NCI-H2196 (cell line): ENCODE results near the gene TNRC6C.

Source experiments
- DNase-seq: peaks from one replicate; lab custom pipeline; 2025; ENCODE audit not compliant: unreplicated experiment; lab: John Stamatoyannopoulos, UW

TNRC6C gene

GRCh38 chr17:78124081-78124835 lies 165.8 kb downstream of the TNRC6C start:
- DNase-seq = no peak

GRCh38 chr17:78124836-78125137 lies 166.3 kb downstream of the TNRC6C start:
- no peak for DNase-seq

DNA sequence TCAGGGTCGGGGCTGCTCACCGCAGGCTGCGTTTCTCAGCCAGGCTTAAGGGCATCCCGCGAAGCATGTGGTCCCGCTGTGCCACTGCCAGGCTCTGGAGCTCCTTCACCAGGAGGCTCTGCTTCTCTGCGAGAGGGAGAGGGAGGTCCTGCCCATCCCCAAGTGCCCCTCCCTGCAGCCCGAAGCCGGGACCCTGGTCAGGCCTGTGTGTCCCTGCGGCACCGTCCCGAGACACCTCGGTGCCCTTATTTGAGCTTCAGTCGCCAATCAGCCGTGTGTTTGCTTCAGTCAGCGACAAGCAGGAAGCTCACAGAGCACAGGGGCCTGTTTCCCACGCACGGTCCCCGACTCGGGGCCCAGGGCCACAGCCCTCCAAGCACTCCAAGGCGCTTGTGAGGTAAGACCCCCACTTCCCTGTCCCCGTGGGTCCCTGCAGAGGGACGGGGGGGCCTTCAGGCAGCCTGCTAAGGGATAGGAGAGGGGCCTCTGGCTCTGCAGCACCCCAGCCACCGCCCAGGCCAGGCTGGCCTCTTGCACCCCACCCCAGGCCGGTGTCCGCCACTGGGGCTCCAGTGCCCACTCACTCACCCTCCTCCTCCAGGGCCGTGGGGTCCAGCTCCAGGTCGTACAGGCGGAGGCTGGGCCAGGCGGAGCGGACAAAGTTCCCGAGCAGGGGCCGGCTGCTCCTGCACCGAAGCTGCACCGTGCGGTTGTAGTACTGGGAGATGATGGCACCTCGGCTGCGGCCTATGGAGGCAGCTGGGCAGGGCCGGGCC lies 166.8 kb downstream of the TNRC6C start:
- DNase-seq = no peak

- DNase-seq = no peak
Observed at GRCh38 chr17:78125976-78126894, 167.7 kb downstream of the TNRC6C start.

- no peak for DNase-seq
Observed at GRCh38 chr17:78126895-78127238, 168.4 kb downstream of the TNRC6C start.

GRCh38 chr17:78127239-78127887 lies 168.9 kb downstream of the TNRC6C start:
- DNase-seq = no peak

GRCh38 chr17:78127888-78128550 lies 169.5 kb downstream of the TNRC6C start:
- DNase-seq = peak; percentile 41

GRCh38 chr17:78128551-78129350 lies 170.2 kb downstream of the TNRC6C start, which contains the start of gene TMC6:
TMC6 (minus strand) TSS chr17:78128755; CDS start chr17:78126832, 1,923 bp downstream.
- peak; percentile 89 for DNase-seq

DNA sequence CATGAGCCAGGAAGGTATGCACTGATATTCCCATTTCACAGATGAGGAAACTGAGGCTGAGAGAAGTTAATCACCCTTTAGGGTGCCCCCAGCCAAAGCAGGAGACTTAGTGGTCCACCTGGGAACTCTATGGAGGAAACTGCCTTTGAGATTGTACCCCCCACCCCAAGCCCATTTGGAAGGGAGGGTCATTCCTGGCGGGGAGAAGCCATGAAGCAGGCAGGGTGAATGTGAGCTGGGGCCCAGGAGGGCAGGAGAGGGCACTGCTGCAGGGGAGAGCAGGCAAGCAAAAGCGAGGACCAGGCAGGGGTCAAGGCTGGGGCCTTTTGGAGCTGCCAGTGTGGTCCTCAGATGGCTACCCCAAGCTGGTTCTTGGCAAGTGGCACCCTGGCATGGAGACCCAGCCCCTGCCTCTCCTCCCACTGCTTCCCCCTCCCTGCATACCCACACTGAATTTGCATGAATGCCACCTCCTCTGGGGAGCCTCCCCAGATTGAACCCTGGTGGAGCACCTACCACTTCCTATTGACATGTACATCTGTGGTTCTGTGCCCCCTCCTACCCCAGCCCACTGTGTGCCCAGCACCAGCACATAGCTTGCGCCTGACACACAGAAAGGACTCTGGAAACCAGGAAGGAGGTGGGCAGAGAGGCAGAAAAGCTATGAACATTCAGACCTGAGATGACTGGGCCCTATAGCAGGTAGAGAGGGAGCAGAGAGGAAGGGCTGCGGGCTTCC lies 171.0 kb downstream of the TNRC6C start:
- no peak for DNase-seq

GRCh38 chr17:78130090-78130436 lies 171.6 kb downstream of the TNRC6C start:
- DNase-seq = no peak

DNA sequence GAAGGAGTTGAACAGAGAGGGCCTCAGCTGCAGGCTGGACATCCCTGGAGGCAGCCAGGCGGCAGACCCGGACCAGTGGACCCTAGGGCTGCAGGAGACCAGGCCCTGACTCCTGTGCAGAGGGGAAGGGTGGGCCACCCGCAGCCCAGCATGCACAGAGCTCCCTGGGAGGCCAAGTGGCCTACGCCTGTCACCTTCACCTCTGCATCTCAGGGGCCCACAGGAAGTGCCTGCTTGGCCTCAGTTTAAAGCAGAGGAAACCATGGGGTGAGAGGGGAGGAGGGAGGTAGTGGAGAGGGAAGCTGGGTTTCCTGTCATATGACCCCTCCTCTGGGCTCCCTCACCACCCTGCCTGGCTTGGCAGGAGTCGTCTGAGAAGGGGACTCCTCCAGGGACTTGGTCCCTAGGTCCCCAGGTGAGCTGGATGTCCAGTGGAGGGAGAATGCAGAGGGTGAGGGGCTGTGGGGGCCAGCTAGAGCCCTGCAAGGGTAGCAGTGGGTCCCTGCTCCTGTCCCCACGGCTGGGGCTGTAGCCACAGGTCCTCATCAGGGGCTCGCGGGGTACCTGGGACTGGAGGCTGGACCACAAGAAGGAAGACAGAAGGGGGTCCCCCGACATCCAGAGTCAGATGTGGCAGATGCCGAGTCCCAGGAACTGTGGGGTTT lies 172.1 kb downstream of the TNRC6C start, which contains the start of gene TMC8:
Gene TMC8, plus strand, starts transcription at position 335 of the 665 bp plus-strand sequence. CDS start 818 bp downstream, outside the sequence.
- peak; percentile 32 for DNase-seq

DNA sequence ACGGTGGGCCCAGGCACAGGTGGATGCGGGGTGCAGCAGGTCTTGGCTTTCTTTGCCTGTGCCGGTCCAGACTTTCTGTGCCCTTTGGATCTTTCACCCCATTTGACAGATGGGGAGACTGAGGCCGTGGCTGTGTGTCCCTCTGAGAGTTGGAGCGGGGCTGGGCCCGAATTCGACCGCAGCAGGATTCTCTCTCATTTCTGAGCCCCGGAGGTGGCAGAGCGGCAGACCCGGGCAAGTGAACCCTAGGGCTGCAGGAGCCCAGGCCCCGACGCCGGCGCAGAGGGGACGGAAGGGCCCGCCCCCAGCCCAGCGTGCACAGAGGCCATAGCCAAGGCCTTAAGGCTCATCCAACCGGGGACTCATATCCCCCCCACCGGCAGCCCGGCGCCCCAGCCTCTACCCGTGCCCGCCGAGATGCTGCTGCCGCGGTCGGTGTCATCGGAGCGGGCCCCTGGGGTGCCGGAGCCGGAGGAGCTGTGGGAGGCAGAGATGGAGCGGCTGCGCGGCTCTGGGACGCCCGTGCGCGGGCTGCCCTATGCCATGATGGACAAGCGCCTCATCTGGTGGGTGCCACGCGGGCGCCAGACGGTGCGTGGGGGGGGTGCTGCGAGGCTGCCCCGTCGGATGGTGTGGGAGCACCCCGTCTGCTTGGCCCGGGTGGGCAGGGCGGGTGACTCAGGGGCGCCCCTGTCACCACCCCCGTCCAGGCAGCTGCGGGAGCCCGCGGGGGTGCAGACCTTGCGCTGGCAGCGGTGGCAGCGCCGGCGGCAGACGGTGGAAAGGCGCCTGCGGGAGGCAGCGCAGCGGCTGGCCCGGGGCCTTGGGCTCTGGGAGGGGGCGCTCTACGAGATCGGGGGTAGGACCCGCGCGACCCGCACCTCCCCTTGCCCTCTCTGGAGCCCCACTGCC lies 172.9 kb downstream of the TNRC6C start:
- no peak for DNase-seq

- DNase-seq = no peak
Observed at GRCh38 chr17:78132084-78132676, 173.7 kb downstream of the TNRC6C start.

GRCh38 chr17:78132767-78133178 lies 174.3 kb downstream of the TNRC6C start:
- no peak for DNase-seq

- no peak for DNase-seq
Observed at GRCh38 chr17:78133179-78133951, 174.9 kb downstream of the TNRC6C start.
